Osteocyte (in vitro differentiated cells): Measurements from ENCODE around the gene COMT. TPM values are rescaled to one million over a fixed set of nuclear protein-coding genes. Genes with fewer than 3 reads are reported as not detected.

Source experiments
- DNase-seq: peaks from one replicate; pipeline ENCODE4 v3.0.0; 2021; ENCODE audit warnings: mixed read lengths; ENCODE audit not compliant: unreplicated experiment; ENCODE audit errors: extremely low spot score
- H3K27ac Mint-ChIP-seq: one replicate; pipeline ENCODE4 v1.8.0; 2021; ENCODE audit warnings: mild to moderate bottlenecking, mixed read lengths; ENCODE audit not compliant: unreplicated experiment
- H3K27me3 Mint-ChIP-seq: one replicate; pipeline ENCODE4 v1.8.0; 2021; ENCODE audit warnings: mixed read lengths; ENCODE audit not compliant: unreplicated experiment
- H3K36me3 Mint-ChIP-seq: one replicate; pipeline ENCODE4 v1.8.0; 2021; ENCODE audit warnings: mixed read lengths; ENCODE audit not compliant: unreplicated experiment
- H3K4me1 Mint-ChIP-seq: one replicate; pipeline ENCODE4 v1.8.0; 2021; ENCODE audit warnings: mixed read lengths; ENCODE audit not compliant: unreplicated experiment
- H3K4me3 Mint-ChIP-seq: one replicate; pipeline ENCODE4 v1.8.0; 2021; ENCODE audit warnings: mild to moderate bottlenecking, moderate library complexity, mixed read lengths; ENCODE audit not compliant: unreplicated experiment
- H3K9me3 Mint-ChIP-seq: one replicate; pipeline ENCODE4 v1.8.0; 2021; ENCODE audit warnings: mixed read lengths; ENCODE audit not compliant: unreplicated experiment
- CTCF ChIP-seq: fragments of 200-600 bp; sonication (generic); IDR thresholded peaks from 2 replicates; pipeline ENCODE4 v1.5.0; 2021; ENCODE audit warnings: antibody characterized with exemption, mild to moderate bottlenecking, moderate library complexity
- total RNA-seq: library from RNA; stranded (reverse); gene quantifications from 2 replicates; pipeline ENCODE4 v1.2.1, GENCODE V29; 2021

Gene COMT
- total RNA-seq, 1 donor from 2014 or later: 92.1 TPM

- Mint-ChIP-seq H3K4me3 (no peak overlapping the region), H3K4me1 (peaks cover 9% of the 10 kb centered on the region), H3K9me3 (no peaks in the 10 kb centered on the region), H3K27ac (no peak overlapping the region), H3K36me3 (peaks cover 8% of the 10 kb centered on the region), H3K27me3 (no peaks in the 10 kb centered on the region)
- no peak for TF ChIP-seq CTCF
- no peak for DNase-seq
Observed at GRCh38 chr22:19977296-19978243, 36.0 kb downstream of the COMT start.

GRCh38 chr22:19978748-19979147 is 37.2 kb downstream of the COMT start:
- no peak for TF ChIP-seq CTCF
- Mint-ChIP-seq H3K27ac (no peak overlapping the region), H3K4me3 (no peak overlapping the region), H3K4me1 (peaks cover 10% of the 10 kb centered on the region), H3K27me3 (no peaks in the 10 kb centered on the region), H3K9me3 (no peaks in the 10 kb centered on the region), H3K36me3 (peaks cover 8% of the 10 kb centered on the region)
- DNase-seq: no peak

- peaks cover 8% of the 10 kb centered on the region for H3K36me3 Mint-ChIP-seq
- no peaks in the 10 kb centered on the region for H3K27me3 Mint-ChIP-seq
- no peak for TF ChIP-seq CTCF
- no peak overlapping the region for H3K27ac Mint-ChIP-seq
- H3K4me1 Mint-ChIP-seq: peaks cover 11% of the 10 kb centered on the region
- no peak for DNase-seq
- no peaks in the 10 kb centered on the region for H3K9me3 Mint-ChIP-seq
- H3K4me3 Mint-ChIP-seq: no peak overlapping the region
Observed at GRCh38 chr22:19979712-19980493, 38.3 kb downstream of the COMT start.

- Mint-ChIP-seq H3K4me1 (peaks cover 10% of the 10 kb centered on the region), H3K9me3 (no peaks in the 10 kb centered on the region), H3K36me3 (peaks cover 8% of the 10 kb centered on the region), H3K27me3 (no peaks in the 10 kb centered on the region), H3K4me3 (no peak overlapping the region), H3K27ac (no peak overlapping the region)
- no peak for TF ChIP-seq CTCF
- no peak for DNase-seq
Observed at GRCh38 chr22:19980766-19981165, 39.2 kb downstream of the COMT start.
